Endothelial cell of umbilical vein (primary cell): ENCODE measurements around the gene MNS1.

Experiments used
- CTCF ChIP-seq, 2 donors: IDR thresholded peaks; 1 replicate in 1 of 2; 2 replicates in 1 of 2; pipeline ENCODE4 v1.5.1; 2011; ENCODE audit warnings: low read length in 2 of 2, mild to moderate bottlenecking in 2 of 2, moderate library complexity in 2 of 2, control low read depth in 1 of 2, inconsistent platforms in 1 of 2, low read depth in 1 of 2; ENCODE audit not compliant: insufficient read depth in 1 of 2; ENCODE audit errors: extremely low read depth in 1 of 2
- EZH2 ChIP-seq: IDR thresholded peaks from 2 replicates; pipeline ENCODE4 v1.6.1; 2012; ENCODE audit warnings: borderline replicate concordance, low read depth, mild to moderate bottlenecking, moderate library complexity, low read length, inconsistent platforms; ENCODE audit not compliant: severe bottlenecking
- GATA2 ChIP-seq: IDR thresholded peaks from 2 replicates; pipeline ENCODE4 v1.7.0; 2011; ENCODE audit warnings: low read depth, mild to moderate bottlenecking, moderate library complexity, mixed read lengths, low read length; ENCODE audit not compliant: insufficient read length, insufficient read depth
- JUN ChIP-seq: IDR thresholded peaks from 2 replicates; pipeline ENCODE4 v1.6.1; 2011; ENCODE audit warnings: borderline replicate concordance, low read depth; ENCODE audit not compliant: insufficient read length, insufficient read depth
- MYC ChIP-seq: IDR thresholded peaks from one replicate; pipeline ENCODE4 v1.6.1; 2011; ENCODE audit warnings: mild to moderate bottlenecking, low read depth, low read length
- POLR2A ChIP-seq: IDR thresholded peaks from 2 replicates; pipeline ENCODE4 v1.6.1; 2012; ENCODE audit warnings: low read depth, mild to moderate bottlenecking, control low read depth, low read length
- POLR2AphosphoS5 ChIP-seq: IDR thresholded peaks from 2 replicates; pipeline ENCODE4 v1.6.1; 2012; ENCODE audit warnings: low read depth, mild to moderate bottlenecking, control low read depth, low read length, moderate library complexity; ENCODE audit not compliant: insufficient read depth
- TF ChIP-seq, protein P1 (sequence below): IDR thresholded peaks from 2 replicates; pipeline ENCODE4 v1.6.1; 2011; ENCODE audit not compliant: insufficient read depth, insufficient read length

DNA sequence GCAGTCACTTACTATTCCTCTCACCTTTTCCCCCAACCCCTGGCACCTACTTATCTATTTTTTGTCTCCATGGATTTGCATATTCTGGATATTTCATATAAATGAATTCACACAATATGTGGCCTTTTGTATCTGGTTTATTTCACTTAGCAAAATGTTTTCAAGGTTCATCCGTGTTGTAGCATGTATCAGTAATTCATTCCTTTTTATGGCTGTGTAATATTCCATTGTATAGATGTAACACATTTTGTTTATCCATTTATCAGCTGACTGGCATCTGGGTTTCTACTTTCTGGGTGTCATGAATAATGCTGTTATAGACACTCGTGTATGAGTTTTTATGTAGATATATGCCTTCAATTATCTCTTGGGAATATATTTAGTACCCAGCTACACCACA is 5.8 kb downstream of the MNS1 start:
- TF ChIP-seq CTCF (IDR thresholded peaks at IDR 0.05; ENCODE audit: extremely low read depth in 1 of 2, insufficient read depth in 1 of 2, low read depth in 1 of 2, low read length in 2 of 2) (no peak), POLR2A (no peak), JUN (no peak), EZH2 (no peak), GATA2 (no peak), POLR2AphosphoS5 (no peak), MYC (no peak)
- TF ChIP-seq, protein P1, sequence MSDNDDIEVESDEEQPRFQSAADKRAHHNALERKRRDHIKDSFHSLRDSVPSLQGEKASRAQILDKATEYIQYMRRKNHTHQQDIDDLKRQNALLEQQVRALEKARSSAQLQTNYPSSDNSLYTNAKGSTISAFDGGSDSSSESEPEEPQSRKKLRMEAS = no peak
